ENCODE measurements around the gene UBTF.
A peak's percentile ranks its signal among the peaks of the same experiment; 100 is the strongest.

UBTF gene

GRCh38 chr17:44266402-44267164 lies 47.1 kb upstream of the UBTF start:
- Histone ChIP-seq H3K9me3 (ENCODE audit: control insufficient read depth, low read length) (no peaks in the 10 kb centered on the region), H2AFZ (no peak overlapping the region), H3K27ac (no peak overlapping the region), H3K4me1 (no peaks in the 10 kb centered on the region), H3K4me2 (ENCODE audit: low read length) (no peak overlapping the region), H3K79me2 (no peaks in the 10 kb centered on the region), H3K27me3 (ENCODE audit: control insufficient read depth, insufficient read depth, low read length) (no peaks in the 10 kb centered on the region), H3K4me3 (ENCODE audit: low read depth, low read length) (no peak overlapping the region), H3K9ac (no peak overlapping the region), H3K36me3 (ENCODE audit: control insufficient read depth, insufficient read depth, low read length) (no peaks in the 10 kb centered on the region)
- peak; percentile 15 for TF ChIP-seq CTCF (IDR thresholded peaks at IDR 0.05)

GRCh38 chr17:44263345-44263902 lies 43.9 kb upstream of the UBTF start:
- H3K9ac ChIP-seq: no peak overlapping the region
- no peak overlapping the region for H3K27ac ChIP-seq
- no peaks in the 10 kb centered on the region for H3K36me3 ChIP-seq (ENCODE audit: control insufficient read depth, insufficient read depth, low read length)
- no peaks in the 10 kb centered on the region for H3K4me1 ChIP-seq
- no peaks in the 10 kb centered on the region for H3K9me3 ChIP-seq (ENCODE audit: control insufficient read depth, low read length)
- H3K27me3 ChIP-seq (ENCODE audit: control insufficient read depth, insufficient read depth, low read length): no peaks in the 10 kb centered on the region
- no peak for TF ChIP-seq CTCF (IDR thresholded peaks at IDR 0.05)
- no peak overlapping the region for H3K4me2 ChIP-seq (ENCODE audit: low read length)
- no peak overlapping the region for H2AFZ ChIP-seq
- H3K79me2 ChIP-seq: no peaks in the 10 kb centered on the region
- no peak overlapping the region for H3K4me3 ChIP-seq (ENCODE audit: low read depth, low read length)

DNA sequence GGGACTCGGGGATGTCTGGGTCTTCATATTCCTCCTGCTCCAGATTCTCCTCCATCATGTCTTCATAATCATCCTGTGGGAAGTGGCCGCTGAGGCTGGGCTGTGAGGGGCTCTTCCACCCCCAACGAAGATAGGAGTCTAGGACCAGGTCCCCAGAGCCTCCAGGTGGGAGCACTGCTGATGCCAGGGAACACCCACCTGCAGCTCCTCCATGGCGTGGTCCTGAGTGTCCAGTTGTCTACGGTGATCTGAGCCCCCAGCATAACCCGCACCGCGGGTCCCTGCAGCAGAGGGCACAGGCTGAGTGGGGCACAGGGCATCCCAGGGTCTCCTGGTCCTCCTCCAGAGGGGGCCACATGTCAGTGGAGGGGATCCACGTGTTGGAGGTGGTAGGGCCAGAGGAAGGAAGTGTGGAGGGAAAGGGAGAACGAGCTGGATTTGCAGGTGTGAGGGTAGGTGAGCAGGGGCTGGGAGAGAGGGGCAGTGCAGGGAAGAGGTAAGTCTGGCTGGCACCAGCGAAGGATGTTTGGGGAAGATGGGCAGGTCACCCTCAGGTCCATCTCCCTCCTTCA lies 43.3 kb upstream of the UBTF start:
- Histone ChIP-seq H3K4me3 (ENCODE audit: low read depth, low read length) (no peak overlapping the region), H3K9ac (no peak overlapping the region), H3K27ac (no peak overlapping the region), H3K79me2 (no peaks in the 10 kb centered on the region), H3K9me3 (ENCODE audit: control insufficient read depth, low read length) (no peaks in the 10 kb centered on the region), H3K36me3 (ENCODE audit: control insufficient read depth, insufficient read depth, low read length) (no peaks in the 10 kb centered on the region), H3K4me2 (ENCODE audit: low read length) (no peak overlapping the region), H3K4me1 (no peaks in the 10 kb centered on the region), H3K27me3 (ENCODE audit: control insufficient read depth, insufficient read depth, low read length) (no peaks in the 10 kb centered on the region), H2AFZ (no peak overlapping the region)
- no peak for TF ChIP-seq CTCF (IDR thresholded peaks at IDR 0.05)

DNA sequence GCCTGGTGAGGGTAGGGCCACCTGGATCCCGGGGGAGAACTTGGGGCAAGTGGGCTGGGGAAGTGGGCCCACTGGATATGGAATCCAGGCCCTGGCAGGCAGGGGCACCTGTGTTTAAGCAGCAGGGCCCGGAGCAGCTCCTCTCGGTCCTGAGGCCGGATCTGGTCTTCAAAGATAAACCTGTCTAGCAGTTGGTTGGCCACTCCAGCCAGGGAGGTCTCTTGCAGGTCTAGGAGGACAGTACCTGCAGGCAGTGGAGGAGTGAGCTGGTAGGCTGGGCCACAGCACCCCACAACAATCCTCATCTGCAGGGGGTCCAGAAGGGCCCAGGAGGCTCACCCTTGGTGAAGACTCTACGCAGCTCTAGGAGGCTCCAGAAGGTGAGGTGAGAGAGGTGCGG lies 40.8 kb upstream of the UBTF start:
- H3K9me3 ChIP-seq (ENCODE audit: control insufficient read depth, low read length): no peaks in the 10 kb centered on the region

More for the DNA sequence above, 40.8 kb upstream of the UBTF start:
- Histone ChIP-seq H3K4me2 (ENCODE audit: low read length) (no peak overlapping the region), H3K79me2 (no peaks in the 10 kb centered on the region), H3K4me1 (no peaks in the 10 kb centered on the region), H3K27ac (no peak overlapping the region), H3K4me3 (ENCODE audit: low read depth, low read length) (no peak overlapping the region), H2AFZ (no peak overlapping the region), H3K27me3 (ENCODE audit: control insufficient read depth, insufficient read depth, low read length) (no peaks in the 10 kb centered on the region), H3K9ac (no peak overlapping the region), H3K36me3 (ENCODE audit: control insufficient read depth, insufficient read depth, low read length) (no peaks in the 10 kb centered on the region)
- TF ChIP-seq CTCF (IDR thresholded peaks at IDR 0.05): no peak

Measured in parathyroid adenoma (tissue), 2 donors.